B cell (primary cell): ENCODE measurements around the gene NPFF. TPM values are rescaled to one million over a fixed set of nuclear protein-coding genes. Genes with fewer than 3 reads are reported as not detected.

Source experiments
- ATAC-seq: fragments of 200-7000 bp; cut with Tn5 transposase; one replicate; pipeline ENCODE4 v1.10.0; 2021; ENCODE audit warnings: low read depth, mild to moderate bottlenecking, moderate number of reproducible peaks, moderate library complexity
- CTCF ChIA-PET: fragments of 350-600 bp; sonication (Branson Sonifier 250); formaldehyde crosslinking; loops from one replicate; lab custom pipeline; 2021; ENCODE audit warnings: antibody characterized with exemption, inconsistent platforms; lab: Charles Lee
- POLR2A ChIA-PET: fragments of 350-600 bp; sonication (Branson Sonifier 250); formaldehyde crosslinking; loops from one replicate; lab custom pipeline; 2021; ENCODE audit warnings: antibody characterized with exemption; lab: Charles Lee
- DNase-seq: peaks from one replicate; pipeline ENCODE4 v3.0.0; 2013
- H2AFZ ChIP-seq: 2 replicates; pipeline ENCODE4 v1.6.1; 2012; ENCODE audit warnings: mild to moderate bottlenecking, low read depth, low read length; ENCODE audit not compliant: insufficient read depth, poor library complexity, severe bottlenecking
- H3K27ac ChIP-seq, 2 donors: 1 replicate in 1 of 2; 2 replicates in 1 of 2; pipeline ENCODE4 v1.5.1; 2012 to 2013; ENCODE audit warnings: low read length in 2 of 2, mild to moderate bottlenecking in 2 of 2, moderate library complexity in 1 of 2
- H3K27me3 ChIP-seq, 4 experiments: fragments of 200-600 bp in 1 of 4; sonication (generic) in 1 of 4; replicated peaks in 1 of 4; 1 replicate in 2 of 4; 2 replicates in 2 of 4; pipeline versions ENCODE4 v1.6.1 to v1.7.0; 2013 to 2016; ENCODE audit warnings: low read length in 3 of 4, mild to moderate bottlenecking in 2 of 4, mixed read lengths in 1 of 4, moderate library complexity in 1 of 4; ENCODE audit not compliant: insufficient read depth in 4 of 4, control insufficient read depth in 3 of 4; ENCODE audit errors: control extremely low read depth in 1 of 4
- H3K36me3 ChIP-seq, 2 experiments: replicated peaks in 1 of 2; 1 replicate in 1 of 2; 2 replicates in 1 of 2; pipeline versions ENCODE4 v1.6.1 to v1.7.1; 2013; ENCODE audit warnings: low read length in 1 of 2; ENCODE audit not compliant: insufficient read depth in 2 of 2, control insufficient read depth in 1 of 2; ENCODE audit errors: control extremely low read depth in 1 of 2, extremely low read depth in 1 of 2
- H3K4me1 ChIP-seq, 2 donors: fragments of 200-600 bp in 1 of 2; sonication (generic) in 1 of 2; 1 replicate in 1 of 2; 2 replicates in 1 of 2; pipeline versions ENCODE4 v1.5.1 to v1.6.1; 2013 to 2017; ENCODE audit warnings: low read length in 2 of 2; ENCODE audit not compliant: control insufficient read depth in 2 of 2, insufficient read depth in 2 of 2
- H3K4me2 ChIP-seq: replicated peaks from 2 replicates; pipeline ENCODE3; 2012; ENCODE audit warnings: mild to moderate bottlenecking, low read depth, low read length; ENCODE audit not compliant: poor library complexity, severe bottlenecking
- H3K4me3 ChIP-seq, 5 experiments: fragments of 200-600 bp in 1 of 5; sonication (generic) in 1 of 5; 1 replicate in 3 of 5; 2 replicates in 2 of 5; pipeline versions ENCODE4 v1.5.1 to v1.7.0; 2011 to 2016; ENCODE audit warnings: low read length in 4 of 5, mild to moderate bottlenecking in 4 of 5, low read depth in 2 of 5, control low read depth in 1 of 5, moderate library complexity in 1 of 5; ENCODE audit not compliant: insufficient read depth in 1 of 5; ENCODE audit errors: control extremely low read depth in 1 of 5, extremely low read depth in 1 of 5
- H3K79me2 ChIP-seq: fragments of 200-600 bp; sonication (generic); one replicate; pipeline ENCODE4 v1.6.0; 2016; ENCODE audit warnings: low read length; ENCODE audit not compliant: control insufficient read depth, insufficient read depth
- H3K9ac ChIP-seq: fragments of 200-600 bp; sonication (generic); 2 replicates; pipeline ENCODE4 v1.6.1; 2017; ENCODE audit warnings: mild to moderate bottlenecking, low read length, moderate library complexity
- H3K9me3 ChIP-seq, 3 donors: one replicate each; pipeline versions ENCODE4 v1.6.1 to v1.7.1; 2013; ENCODE audit warnings: low read length in 2 of 3; ENCODE audit not compliant: control insufficient read depth in 2 of 3, insufficient read depth in 1 of 3; ENCODE audit errors: control extremely low read depth in 1 of 3
- H4K20me1 ChIP-seq: 2 replicates; pipeline ENCODE4 v1.6.0; 2012; ENCODE audit warnings: mild to moderate bottlenecking, low read length; ENCODE audit not compliant: insufficient read depth, control insufficient read depth, poor library complexity, severe bottlenecking
- H3K27ac Mint-ChIP-seq: one replicate; pipeline ENCODE4 v1.8.0; 2021; ENCODE audit warnings: mixed read lengths
- H3K27me3 Mint-ChIP-seq: one replicate; pipeline ENCODE4 v1.8.0; 2021; ENCODE audit warnings: mixed read lengths
- H3K4me1 Mint-ChIP-seq: one replicate; pipeline ENCODE4 v1.8.0; 2021; ENCODE audit warnings: mixed read lengths
- H3K4me3 Mint-ChIP-seq: one replicate; pipeline ENCODE4 v1.8.0; 2021; ENCODE audit warnings: mixed read lengths
- H3K9me3 Mint-ChIP-seq: one replicate; pipeline ENCODE4 v1.8.0; 2022; ENCODE audit warnings: mixed read lengths; ENCODE audit not compliant: insufficient read depth
- CTCF ChIP-seq: fragments of 200-600 bp; IDR thresholded peaks from one replicate; pipeline ENCODE4 v1.8.0; 2022; ENCODE audit warnings: antibody characterized with exemption, mild to moderate bottlenecking
- EZH2 ChIP-seq: IDR thresholded peaks from 2 replicates; pipeline ENCODE4 v1.6.1; 2012; ENCODE audit warnings: borderline replicate concordance, low read depth, mild to moderate bottlenecking, moderate library complexity, low read length; ENCODE audit not compliant: insufficient read depth, poor library complexity, severe bottlenecking
- WGBS: methylation state at CpG from one replicate; pipeline ENCODE4 v1.1.5; 2013; ENCODE audit warnings: missing lambda C conversion rate; ENCODE audit not compliant: insufficient coverage; 5-methylcytosine and 5-hydroxymethylcytosine counted together
- intact Hi-C: fragments of 100-400 bp; cut with micrococcal nuclease; formaldehyde crosslinking; loops from one replicate; pipeline ENCODE4 v1.10.0; 2022
- polyA plus RNA-seq: library from polyadenylated mRNA; depleted of rRNA; stranded (reverse); fragments of >200 nt; gene quantifications from 2 replicates; pipeline ENCODE4 v1.2.3, GENCODE V29; 2012
- total RNA-seq, 2 donors: library from RNA; stranded (reverse); fragments of 120-200 nt in 1 of 2; gene quantifications; 1 replicate in 1 of 2; 2 replicates in 1 of 2; pipeline versions ENCODE4 v1.2.3 to v1.2.4, GENCODE V29; 2013 to 2022

NPFF gene
- total and polyA plus RNA-seq, 2 donors (not counting 1 experiment from before 2014, with no cell fraction given): 0.34 TPM; not detected in 1

DNA sequence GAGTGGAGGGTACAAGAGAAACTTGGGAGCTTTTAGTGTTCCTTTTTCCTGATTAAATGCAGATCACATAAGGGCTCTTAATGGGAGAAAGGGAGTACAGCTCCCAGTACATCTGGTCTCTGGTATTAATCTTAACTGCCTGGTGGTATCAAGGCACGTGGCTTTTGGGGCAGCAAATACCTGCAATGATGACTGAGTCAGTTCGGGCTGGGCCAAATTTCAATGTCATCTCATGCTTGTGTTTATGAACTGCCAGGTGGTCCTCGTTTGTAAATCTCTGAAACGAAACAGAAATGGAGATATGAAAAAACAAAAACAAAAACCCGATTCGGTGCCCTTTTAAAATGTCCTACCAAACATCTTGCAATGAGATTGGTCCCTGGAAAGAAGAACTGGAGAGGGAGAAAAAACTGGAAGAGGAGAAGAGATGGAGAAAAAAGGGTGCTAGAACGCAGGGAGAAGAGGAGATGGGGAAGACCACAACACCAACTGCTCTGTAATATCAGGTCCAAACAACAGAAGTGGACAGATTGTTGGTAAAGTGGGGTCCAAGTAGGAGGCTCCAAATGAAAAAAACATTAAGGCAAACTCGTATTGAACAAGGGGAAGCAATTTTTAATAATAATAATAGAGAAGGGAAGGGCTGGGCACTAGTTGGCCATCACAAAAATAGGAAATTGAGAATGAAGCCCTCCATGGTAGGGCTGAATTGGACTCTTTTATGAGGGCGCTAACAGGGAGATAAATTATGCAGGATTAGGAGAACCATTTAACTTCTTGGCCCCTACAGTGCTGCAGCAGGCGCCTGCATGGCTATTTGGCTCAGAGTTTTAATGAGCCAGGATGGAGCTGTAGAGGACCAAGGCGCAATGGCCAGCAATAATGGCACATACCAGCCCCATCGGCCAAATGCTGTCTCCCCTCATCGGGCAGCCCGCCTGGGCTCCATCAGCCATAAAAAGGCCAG is 45.4 kb upstream of the NPFF start:
- no peak for TF ChIP-seq CTCF
- no peak for TF ChIP-seq EZH2
- Histone ChIP-seq H3K4me3 (no peak overlapping the region), H3K4me1 (no peaks in the 10 kb centered on the region), H3K9me3 (no peaks in the 10 kb centered on the region), H4K20me1 (no peaks in the 10 kb centered on the region), H3K79me2 (no peaks in the 10 kb centered on the region), H3K36me3 (peaks cover 0 to 32% of the 10 kb centered on the region in 2 experiments), H3K27ac (no peak overlapping the region), H3K4me2 (no peak overlapping the region), H2AFZ (no peak overlapping the region), H3K9ac (no peak overlapping the region), H3K27me3 (no peaks in the 10 kb centered on the region)
- no peaks in the 10 kb centered on the region for H3K27me3 Mint-ChIP-seq
- DNase-seq (no peak), ATAC-seq (no peak)
- POLR2A ChIA-PET: no interaction called here
- H3K9me3 Mint-ChIP-seq: no peaks in the 10 kb centered on the region
- CTCF ChIA-PET: interaction anchor here (0.8 to 1.8 kb wide), 2 partner anchors 123 to 125 kb away, joined by 3 to 4 read pairs; partner anchors contain the start of gene ATP5MC2
- no peaks in the 10 kb centered on the region for H3K4me1 Mint-ChIP-seq
- H3K4me3 Mint-ChIP-seq: no peak overlapping the region
- no peak overlapping the region for H3K27ac Mint-ChIP-seq
- WGBS: 99% methylated on average over 8 of the region's 14 CpGs
- intact Hi-C loops: no loop called here

- no peak for ATAC-seq
- intact Hi-C loops: no loop called here
- DNase-seq: no peak
- ChIA-PET POLR2A (no interaction called here), CTCF (interaction anchor here (0.8 to 1.8 kb wide), 2 partner anchors 124 to 125 kb away, joined by 3 to 4 read pairs; partner anchors contain the start of gene ATP5MC2)
- no peak overlapping the region for H3K4me2 ChIP-seq
- TF ChIP-seq CTCF: no peak
- no peak for TF ChIP-seq EZH2
- no peaks in the 10 kb centered on the region for H3K27me3 ChIP-seq
- H3K4me3 ChIP-seq: no peak overlapping the region
- H3K36me3 ChIP-seq: peaks cover 0 to 32% of the 10 kb centered on the region in 2 experiments
- WGBS: no CpG with 5 or more reads among the region's 2 CpGs
- no peak overlapping the region for H3K9ac ChIP-seq
- no peaks in the 10 kb centered on the region for H3K27me3 Mint-ChIP-seq
- H3K4me3 Mint-ChIP-seq: no peak overlapping the region
- no peaks in the 10 kb centered on the region for H3K79me2 ChIP-seq
- H3K4me1 Mint-ChIP-seq: no peaks in the 10 kb centered on the region
- H4K20me1 ChIP-seq: no peaks in the 10 kb centered on the region
- no peaks in the 10 kb centered on the region for H3K9me3 Mint-ChIP-seq
- no peaks in the 10 kb centered on the region for H3K9me3 ChIP-seq
- H2AFZ ChIP-seq: no peak overlapping the region
- H3K27ac ChIP-seq: no peak overlapping the region
- no peaks in the 10 kb centered on the region for H3K4me1 ChIP-seq
- no peak overlapping the region for H3K27ac Mint-ChIP-seq
Measured at GRCh38 chr12:53551889-53552291, 44.6 kb upstream of the NPFF start.
